ENCODE measurements around the gene PDE4B.

Gene PDE4B

DNA sequence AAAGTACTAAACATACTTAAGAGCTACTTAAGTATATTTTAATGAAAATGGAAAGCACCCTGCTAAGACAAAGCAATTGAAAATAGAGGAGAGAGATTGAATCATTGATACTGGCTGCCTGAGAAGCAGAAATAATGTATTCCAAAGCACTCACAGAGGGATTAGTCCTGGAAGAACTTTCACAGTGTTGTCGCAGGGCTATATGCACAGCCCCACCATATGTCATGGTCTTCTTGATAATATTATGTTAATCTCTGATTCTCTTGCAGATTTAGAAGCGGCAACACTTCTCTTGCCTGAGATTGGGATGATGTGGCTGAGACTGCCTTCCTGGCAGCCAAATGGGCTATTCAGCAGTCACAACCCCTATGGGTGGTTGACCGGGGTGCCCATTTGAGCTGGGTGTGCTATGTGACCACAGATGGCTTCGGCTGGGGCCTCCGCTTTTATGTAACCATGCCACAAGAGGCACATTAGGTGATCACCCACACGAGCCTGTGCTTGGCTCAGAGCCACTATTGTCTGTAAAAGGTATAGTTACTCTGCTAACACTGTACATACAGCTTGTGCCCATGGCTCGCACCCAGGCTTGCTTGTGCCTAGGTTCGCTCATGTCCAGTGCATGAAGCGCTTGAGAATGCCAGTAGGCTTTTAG, 589.1 kb downstream of the PDE4B start:
- peaks cover 52% of the 10 kb centered on the region for H3K4me1 Mint-ChIP-seq (ENCODE audit: low read depth)
- H3K36me3 Mint-ChIP-seq (ENCODE audit: low read depth), result peaks cover 5% of the 10 kb centered on the region
- H3K9me3 Mint-ChIP-seq, result peaks cover 8% of the 10 kb centered on the region
- H3K4me3 Mint-ChIP-seq, result no peak overlapping the region
- peak overlapping the region; percentile 54 for H3K27ac Mint-ChIP-seq
- H3K27me3 Mint-ChIP-seq, result no peaks in the 10 kb centered on the region

DNA sequence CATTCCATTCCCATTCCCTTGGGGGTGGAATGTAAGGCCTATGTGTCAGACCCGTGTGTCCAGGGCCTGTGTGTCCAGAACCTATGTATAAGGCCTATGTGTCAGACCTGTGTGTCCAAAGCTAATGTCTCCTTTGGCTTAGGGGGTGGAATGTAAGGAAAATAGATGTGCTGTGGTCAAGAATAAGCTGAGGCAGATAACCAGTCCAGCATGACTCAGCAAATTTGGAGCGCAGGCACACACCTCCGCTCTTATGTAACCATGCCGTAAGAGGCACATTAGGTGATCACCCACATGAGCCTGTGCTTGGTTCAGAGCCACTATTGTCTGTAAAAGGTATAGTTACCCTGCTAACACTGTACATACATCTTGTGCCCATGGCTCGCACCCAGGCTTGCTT, 590.5 kb downstream of the PDE4B start:
- peaks cover 8% of the 10 kb centered on the region for H3K9me3 Mint-ChIP-seq
- H3K4me1 Mint-ChIP-seq (ENCODE audit: low read depth), result peaks cover 41% of the 10 kb centered on the region
- no peaks in the 10 kb centered on the region for H3K27me3 Mint-ChIP-seq
- H3K27ac Mint-ChIP-seq, result no peak overlapping the region
- H3K4me3 Mint-ChIP-seq, result no peak overlapping the region
- peaks cover 5% of the 10 kb centered on the region for H3K36me3 Mint-ChIP-seq (ENCODE audit: low read depth)

DNA sequence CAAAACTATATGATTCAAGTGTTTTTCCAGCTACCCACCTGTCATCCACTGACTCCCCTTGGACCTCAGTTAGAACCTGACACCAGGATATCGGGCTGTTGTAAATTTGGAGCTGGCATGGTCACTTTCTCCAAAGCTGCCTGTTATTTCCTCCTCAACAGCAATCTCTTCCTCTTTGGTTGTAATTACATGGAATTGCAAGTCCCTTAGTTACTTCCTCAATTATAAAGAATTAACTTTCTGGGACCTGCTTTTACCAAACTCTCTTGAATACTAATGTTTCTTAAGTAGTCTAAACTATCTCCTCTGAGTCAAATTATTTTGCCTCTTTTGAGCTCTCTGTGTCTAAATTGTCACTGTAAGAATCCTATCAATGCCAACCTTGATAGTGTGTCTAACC, 590.9 kb downstream of the PDE4B start:
- Mint-ChIP-seq H3K27me3 (no peaks in the 10 kb centered on the region), H3K4me3 (no peak overlapping the region), H3K27ac (no peak overlapping the region), H3K9me3 (peaks cover 8% of the 10 kb centered on the region), H3K4me1 (ENCODE audit: low read depth) (peaks cover 41% of the 10 kb centered on the region), H3K36me3 (ENCODE audit: low read depth) (peaks cover 5% of the 10 kb centered on the region)

DNA sequence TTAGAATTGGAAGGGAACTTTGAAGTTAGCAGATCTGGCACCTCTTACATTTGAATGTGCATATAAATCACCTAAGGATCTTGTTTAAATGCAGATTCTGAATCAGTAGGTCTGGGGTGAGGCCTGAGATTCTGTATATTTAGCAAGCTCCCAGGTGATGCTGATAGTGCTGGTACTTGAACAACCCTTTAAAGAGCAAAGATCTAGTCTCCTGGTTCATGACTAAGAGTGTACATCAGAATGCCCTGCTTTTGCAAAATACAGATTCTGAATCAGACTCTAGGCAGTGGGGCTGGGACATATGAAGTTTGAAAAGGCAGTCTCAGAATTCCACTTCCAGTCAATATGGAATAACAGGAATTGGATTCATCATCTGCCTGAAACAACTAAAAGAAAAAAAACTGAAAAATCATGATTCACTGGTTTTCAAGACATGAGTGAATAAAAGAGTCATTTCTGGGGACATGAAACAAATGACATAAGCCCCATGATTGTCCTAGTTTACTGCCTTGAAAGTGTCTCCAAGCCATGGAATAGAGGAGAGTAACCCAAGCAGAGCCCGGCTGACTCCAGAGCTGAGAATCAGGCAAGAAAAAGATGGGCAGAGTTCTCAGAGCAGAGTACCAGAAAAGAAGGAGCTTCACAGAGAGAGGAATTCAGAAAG, 591.7 kb downstream of the PDE4B start:
- peaks cover 5% of the 10 kb centered on the region for H3K36me3 Mint-ChIP-seq (ENCODE audit: low read depth)
- no peak overlapping the region for H3K4me3 Mint-ChIP-seq
- H3K27ac Mint-ChIP-seq, result no peak overlapping the region
- H3K4me1 Mint-ChIP-seq (ENCODE audit: low read depth), result peaks cover 33% of the 10 kb centered on the region
- H3K9me3 Mint-ChIP-seq, result peaks cover 8% of the 10 kb centered on the region
- H3K27me3 Mint-ChIP-seq, result no peaks in the 10 kb centered on the region

DNA sequence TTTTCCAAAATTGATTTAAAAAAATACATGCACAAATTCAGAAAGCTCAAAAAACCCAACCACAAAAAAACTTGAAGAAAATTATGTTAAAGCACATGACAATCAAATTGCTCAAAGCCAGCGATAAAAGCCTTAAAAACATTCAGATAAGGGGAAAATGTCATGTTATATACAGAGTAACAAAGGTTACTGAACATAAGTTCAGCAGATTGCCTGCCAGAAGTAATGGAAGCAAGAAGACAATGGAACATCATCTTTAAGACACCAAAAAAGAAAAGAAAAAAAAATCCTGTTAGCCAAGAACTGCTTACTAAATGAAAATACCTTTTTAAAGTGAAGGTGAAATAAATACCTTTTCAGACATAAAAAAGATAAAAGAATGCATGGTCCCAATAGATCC, 594.0 kb downstream of the PDE4B start:
- no peak overlapping the region for H3K27ac Mint-ChIP-seq
- peaks cover 9% of the 10 kb centered on the region for H3K36me3 Mint-ChIP-seq (ENCODE audit: low read depth)
- H3K27me3 Mint-ChIP-seq, result no peaks in the 10 kb centered on the region
- H3K4me3 Mint-ChIP-seq, result no peak overlapping the region
- peaks cover 17% of the 10 kb centered on the region for H3K9me3 Mint-ChIP-seq
- peaks cover 10% of the 10 kb centered on the region for H3K4me1 Mint-ChIP-seq (ENCODE audit: low read depth)

DNA sequence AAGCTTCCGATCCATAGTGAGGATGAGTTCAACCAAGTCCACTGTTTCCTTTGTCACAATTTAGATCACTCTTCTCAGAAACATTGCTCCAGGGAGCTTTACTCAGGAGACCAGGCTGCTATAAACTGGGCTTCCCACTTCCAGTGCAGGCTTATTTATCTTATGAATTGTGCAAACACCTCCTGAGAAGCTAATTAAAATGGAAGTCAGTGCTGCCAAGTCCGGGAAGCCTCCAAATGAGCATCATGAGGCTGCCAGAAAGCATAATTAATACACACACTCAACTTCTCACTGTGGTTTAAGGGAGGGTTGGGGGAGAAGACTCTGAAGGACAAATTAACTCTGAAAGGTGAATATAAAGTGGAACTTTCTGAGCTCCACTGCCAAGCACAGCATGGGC, 596.2 kb downstream of the PDE4B start:
- H3K4me3 Mint-ChIP-seq, result no peak overlapping the region
- peaks cover 17% of the 10 kb centered on the region for H3K9me3 Mint-ChIP-seq
- peaks cover 9% of the 10 kb centered on the region for H3K36me3 Mint-ChIP-seq (ENCODE audit: low read depth)

DNA sequence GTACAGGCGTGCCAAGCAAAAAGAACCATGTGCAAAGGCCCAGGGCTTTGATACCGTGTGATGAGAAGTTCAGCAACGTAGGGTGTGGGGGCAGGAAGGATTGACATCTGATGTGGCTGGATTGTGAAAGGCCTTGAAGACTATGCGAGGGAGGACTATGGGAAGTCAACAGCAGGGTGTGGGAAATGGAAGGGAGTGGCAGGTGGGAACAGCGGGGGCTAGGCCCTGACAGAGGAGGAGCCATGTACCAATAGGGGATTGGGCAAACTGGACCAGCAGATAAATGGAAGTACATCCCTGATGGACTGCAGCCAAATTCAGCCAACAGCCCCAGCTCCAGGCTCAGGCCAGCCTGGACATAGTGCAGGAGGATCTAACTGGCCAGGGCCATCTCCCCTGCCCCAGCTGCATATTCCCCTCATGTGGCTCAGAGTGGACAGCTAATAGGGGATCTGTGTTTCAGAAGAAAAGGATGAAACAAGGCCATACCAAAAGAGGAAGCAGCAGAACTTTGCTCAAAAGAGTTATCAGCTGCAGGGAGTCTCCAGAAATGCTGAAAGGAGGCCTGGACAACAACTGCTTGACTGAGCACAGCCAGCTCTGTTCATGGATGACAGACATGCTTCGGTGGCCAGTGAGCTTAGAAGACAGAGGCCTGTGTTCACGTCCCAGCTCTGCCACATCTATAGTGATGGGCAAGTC, 601.0 kb downstream of the PDE4B start:
- Mint-ChIP-seq H3K27me3 (no peaks in the 10 kb centered on the region), H3K9me3 (peaks cover 8% of the 10 kb centered on the region), H3K27ac (no peak overlapping the region), H3K4me3 (no peak overlapping the region), H3K4me1 (ENCODE audit: low read depth) (peaks cover 23% of the 10 kb centered on the region), H3K36me3 (ENCODE audit: low read depth) (peaks cover 4% of the 10 kb centered on the region)

More for the DNA sequence above, 596.2 kb downstream of the PDE4B start:
- Mint-ChIP-seq H3K27me3 (no peaks in the 10 kb centered on the region), H3K4me1 (ENCODE audit: low read depth) (no peaks in the 10 kb centered on the region), H3K27ac (no peak overlapping the region)

DNA sequence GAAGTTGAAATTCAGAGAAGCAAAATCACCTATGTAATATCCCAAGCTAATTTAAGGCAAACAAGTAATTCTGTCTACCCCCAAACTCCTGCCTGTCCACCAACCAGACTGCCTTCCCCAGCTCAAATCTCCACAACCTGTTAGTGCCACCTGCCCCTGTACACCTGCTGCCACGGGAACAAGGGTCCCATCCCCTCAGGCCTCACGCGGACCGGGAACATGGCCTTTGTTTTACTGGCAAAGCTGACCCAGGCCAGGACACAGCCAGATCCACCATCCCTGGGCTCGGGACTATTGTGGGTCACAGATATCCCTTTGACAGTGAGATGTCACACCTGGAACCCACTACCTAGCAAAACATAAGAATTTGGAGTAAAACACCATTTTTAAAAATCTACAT, 601.9 kb downstream of the PDE4B start:
- no peaks in the 10 kb centered on the region for H3K27me3 Mint-ChIP-seq
- no peak overlapping the region for H3K27ac Mint-ChIP-seq
- no peak overlapping the region for H3K4me3 Mint-ChIP-seq
- peaks cover 2% of the 10 kb centered on the region for H3K36me3 Mint-ChIP-seq (ENCODE audit: low read depth)
- peaks cover 31% of the 10 kb centered on the region for H3K4me1 Mint-ChIP-seq (ENCODE audit: low read depth)
- peaks cover 6% of the 10 kb centered on the region for H3K9me3 Mint-ChIP-seq

DNA sequence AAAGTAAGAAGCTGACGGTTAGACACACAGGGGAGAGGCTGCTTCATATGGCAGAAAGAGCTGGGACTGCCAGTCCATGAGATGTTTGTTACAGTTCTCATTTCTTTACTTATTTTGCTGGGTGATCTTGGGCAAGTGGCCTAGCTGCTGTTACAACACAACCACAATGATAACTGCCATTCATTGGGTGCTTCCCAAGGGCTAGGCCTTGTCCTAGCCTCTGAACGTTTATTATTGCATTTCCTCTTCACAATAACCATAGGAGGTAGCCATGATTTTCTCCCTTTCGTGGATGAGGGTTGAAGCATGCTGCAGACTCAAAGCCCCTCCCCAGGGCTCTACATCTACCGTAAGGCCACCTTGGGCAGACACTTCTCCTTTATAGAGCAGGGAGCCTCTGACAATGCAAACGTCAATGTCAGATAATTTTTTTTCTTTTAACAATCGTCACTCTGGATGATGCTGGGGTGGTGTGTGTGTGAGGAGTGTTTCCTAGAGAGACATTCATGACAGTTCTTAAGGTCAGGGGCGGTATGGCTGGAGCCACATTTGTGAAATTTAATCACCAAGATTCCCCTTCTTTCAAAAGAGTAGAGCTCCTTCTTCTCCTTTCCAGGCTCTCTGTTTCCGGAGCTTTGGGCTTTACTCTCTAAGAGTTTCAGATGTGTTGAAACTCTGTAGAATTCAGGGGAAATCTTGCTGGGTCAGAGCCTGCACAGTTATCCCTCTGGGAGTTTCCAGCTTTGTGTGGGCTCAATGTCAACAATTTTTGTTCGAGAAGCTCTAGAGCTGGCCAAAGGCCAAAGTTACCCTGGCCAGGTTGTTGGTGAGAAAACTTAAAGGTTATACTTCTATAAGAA, 602.7 kb downstream of the PDE4B start:
- Mint-ChIP-seq H3K4me3 (no peak overlapping the region), H3K36me3 (ENCODE audit: low read depth) (no peaks in the 10 kb centered on the region), H3K27me3 (no peaks in the 10 kb centered on the region), H3K9me3 (peaks cover 3% of the 10 kb centered on the region), H3K4me1 (ENCODE audit: low read depth) (peaks cover 39% of the 10 kb centered on the region), H3K27ac (peak overlapping the region; percentile 9)

DNA sequence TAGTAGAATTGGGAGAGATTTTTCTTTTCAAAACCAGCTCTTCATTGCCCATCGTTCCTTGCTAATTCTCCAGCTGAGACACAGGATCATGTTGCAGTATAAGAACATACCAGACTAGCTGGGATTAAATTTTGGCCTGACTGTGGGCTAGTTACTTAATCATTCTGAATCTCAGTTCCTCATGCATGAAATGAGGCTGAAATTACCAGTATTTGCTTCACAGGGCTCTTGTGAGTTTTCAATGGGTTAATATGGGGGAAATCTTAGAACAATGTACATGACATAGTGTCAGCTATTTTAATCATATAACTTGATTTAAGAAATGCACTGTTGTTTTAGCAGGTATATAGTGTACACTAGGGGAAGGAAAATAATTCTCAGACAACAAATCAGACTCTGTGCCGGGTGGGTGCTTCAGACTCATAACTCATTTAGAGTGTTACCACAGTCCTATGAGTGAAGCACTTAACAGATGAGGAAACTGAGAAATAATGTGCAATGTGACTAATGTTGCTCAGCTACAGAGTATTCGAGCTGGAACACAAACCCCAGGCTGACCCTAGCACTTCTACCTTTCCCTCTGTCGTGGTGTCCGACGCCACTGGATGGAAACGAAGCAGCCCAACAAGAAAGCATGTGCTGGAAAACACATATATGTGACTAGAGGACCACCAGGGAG, 603.7 kb downstream of the PDE4B start:
- Mint-ChIP-seq H3K27me3 (no peaks in the 10 kb centered on the region), H3K36me3 (ENCODE audit: low read depth) (no peaks in the 10 kb centered on the region), H3K4me1 (ENCODE audit: low read depth) (peaks cover 47% of the 10 kb centered on the region), H3K27ac (peak overlapping the region; percentile 62), H3K4me3 (no peak overlapping the region), H3K9me3 (no peaks in the 10 kb centered on the region)

DNA sequence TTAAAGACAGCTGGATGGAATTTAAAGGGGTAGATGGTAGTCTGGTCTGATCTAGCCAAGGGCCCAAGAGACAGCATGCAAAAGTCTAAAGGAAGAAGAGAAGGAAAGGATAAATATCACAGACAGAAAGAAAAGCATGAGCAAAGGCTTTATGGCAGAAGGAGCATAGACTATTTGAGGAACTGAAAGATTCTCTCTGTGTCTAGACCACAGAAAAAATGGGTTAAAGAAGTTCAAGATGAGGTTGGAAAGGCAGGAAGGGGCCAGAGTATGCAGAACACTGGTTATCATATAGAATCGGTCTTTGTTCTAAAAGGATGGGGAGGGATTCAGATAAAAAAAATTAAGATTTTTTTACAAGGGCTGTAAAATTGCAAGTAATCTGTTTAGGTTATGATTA, 604.5 kb downstream of the PDE4B start:
- H3K27ac Mint-ChIP-seq, result peak overlapping the region; percentile 16
- no peaks in the 10 kb centered on the region for H3K36me3 Mint-ChIP-seq (ENCODE audit: low read depth)
- H3K4me1 Mint-ChIP-seq (ENCODE audit: low read depth), result peaks cover 56% of the 10 kb centered on the region
- H3K4me3 Mint-ChIP-seq, result no peak overlapping the region
- no peaks in the 10 kb centered on the region for H3K9me3 Mint-ChIP-seq
- no peaks in the 10 kb centered on the region for H3K27me3 Mint-ChIP-seq

DNA sequence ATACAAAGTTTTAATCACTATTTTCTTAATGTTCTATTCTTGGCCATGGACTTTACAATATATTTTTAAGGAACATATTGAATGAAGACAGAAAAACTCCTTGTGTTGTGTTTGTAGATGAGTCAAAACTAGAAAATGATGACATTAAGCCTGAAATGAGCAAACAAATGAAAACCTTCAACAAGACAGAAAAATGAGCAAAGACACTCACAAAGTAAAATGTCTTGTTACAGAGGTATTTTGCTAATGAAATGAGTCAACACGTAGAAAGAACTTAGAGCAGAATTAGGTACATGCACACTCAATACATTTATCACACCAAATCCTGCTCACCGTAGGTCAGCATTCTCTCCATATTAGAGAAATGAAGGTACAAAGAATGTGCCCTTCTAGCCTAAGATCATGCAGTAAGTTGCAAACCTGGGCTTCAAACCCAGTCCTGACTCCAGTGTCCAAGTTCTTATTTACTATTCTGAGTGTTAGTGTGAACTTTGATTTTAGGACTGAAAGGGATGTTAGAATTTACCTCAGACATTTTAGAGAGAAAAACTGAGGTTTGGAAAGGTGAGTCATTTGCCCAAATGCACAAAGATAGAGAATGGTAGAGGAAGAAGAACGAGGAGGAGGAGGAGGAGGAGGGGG, 607.3 kb downstream of the PDE4B start:
- no peaks in the 10 kb centered on the region for H3K36me3 Mint-ChIP-seq (ENCODE audit: low read depth)
- H3K4me3 Mint-ChIP-seq, result peak overlapping the region; percentile 1
- peaks cover 66% of the 10 kb centered on the region for H3K4me1 Mint-ChIP-seq (ENCODE audit: low read depth)
- H3K27ac Mint-ChIP-seq, result peak overlapping the region; percentile 75
- no peaks in the 10 kb centered on the region for H3K27me3 Mint-ChIP-seq
- no peaks in the 10 kb centered on the region for H3K9me3 Mint-ChIP-seq

DNA sequence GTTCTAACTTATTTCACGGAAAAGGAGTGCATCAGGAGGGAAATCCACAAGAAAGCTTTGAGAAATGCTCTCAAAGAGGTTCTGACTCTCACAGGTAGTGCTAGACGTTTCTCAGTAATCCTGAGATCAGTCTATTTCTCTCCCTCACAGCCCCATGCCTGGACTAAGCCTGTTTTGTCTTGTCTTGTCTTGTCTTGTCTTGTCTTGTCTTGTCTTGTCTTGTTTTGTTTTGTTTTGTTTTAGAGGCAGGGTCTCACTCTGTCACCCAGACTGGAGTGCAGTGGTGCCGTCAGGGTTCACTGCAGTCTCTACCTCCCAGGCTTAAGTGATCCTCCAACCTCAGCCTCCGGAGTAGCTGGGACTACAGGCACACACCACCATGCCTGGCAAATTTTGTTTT, 608.0 kb downstream of the PDE4B start:
- Mint-ChIP-seq H3K4me3 (no peak overlapping the region), H3K4me1 (ENCODE audit: low read depth) (peaks cover 64% of the 10 kb centered on the region), H3K9me3 (no peaks in the 10 kb centered on the region), H3K36me3 (ENCODE audit: low read depth) (no peaks in the 10 kb centered on the region), H3K27ac (peak overlapping the region; percentile 73), H3K27me3 (no peaks in the 10 kb centered on the region)

DNA sequence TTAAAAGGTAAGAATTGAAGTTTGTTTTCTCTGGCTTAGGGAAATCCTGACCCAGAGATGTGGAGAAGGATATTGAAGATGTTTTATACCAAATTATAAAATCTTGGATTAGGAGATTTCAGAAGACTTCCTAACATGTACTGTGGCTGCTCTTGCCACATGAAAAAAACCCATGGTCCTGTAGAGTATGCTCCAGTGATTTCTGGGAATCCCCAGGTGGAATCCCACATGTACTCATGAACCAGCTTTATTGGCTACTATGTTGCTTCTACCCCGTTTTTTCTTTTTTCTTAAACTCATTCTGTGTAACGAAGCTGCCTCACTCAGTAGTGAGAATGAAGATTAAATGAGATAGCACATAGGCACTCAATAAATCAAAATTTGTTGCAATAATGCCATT, 608.5 kb downstream of the PDE4B start:
- H3K4me3 Mint-ChIP-seq, result no peak overlapping the region

More for the DNA sequence above, 608.5 kb downstream of the PDE4B start:
- peak overlapping the region; percentile 73 for H3K27ac Mint-ChIP-seq
- H3K9me3 Mint-ChIP-seq, result no peaks in the 10 kb centered on the region
- no peaks in the 10 kb centered on the region for H3K36me3 Mint-ChIP-seq (ENCODE audit: low read depth)
- no peaks in the 10 kb centered on the region for H3K27me3 Mint-ChIP-seq
- H3K4me1 Mint-ChIP-seq (ENCODE audit: low read depth), result peaks cover 58% of the 10 kb centered on the region

All from stimulated activated naive CD8-positive, alpha-beta T cell treated with anti-CD3 and anti-CD28 coated beads, Interleukin-15, Interleukin-2, amounts not matched to agents 100 ng/mL and 50 ng/mL, for 24 hours (primary cell).